AG08396 (cell line): ENCODE data around the gene SF3B2.
A peak's percentile ranks its signal among the peaks of the same experiment; 100 is the strongest.
"Not testable (repeated sequence)": the region's sequence is repeated elsewhere in the genome, so short reads cannot be mapped to it uniquely, and the experiment has no call there.

Experiments used
- DNase-seq: peaks from one replicate; pipeline ENCODE4 v3.0.0; 2012; ENCODE audit warnings: low spot score, mixed read lengths

SF3B2 gene

GRCh38 chr11:66051766-66052663, at the start of gene SF3B2:
Gene SF3B2 (plus strand): TSS chr11:66052364. CDS start chr11:66052385, 21 bp downstream.
- peak; percentile 98 for DNase-seq

GRCh38 chr11:66002648-66003225, 49.4 kb upstream of the SF3B2 start:
- peak; percentile 80 for DNase-seq

GRCh38 chr11:66003291-66003690, 48.9 kb upstream of the SF3B2 start:
- no peak for DNase-seq

GRCh38 chr11:66004186-66004585, 48.0 kb upstream of the SF3B2 start:
- DNase-seq, result no peak

- no peak for DNase-seq
Observed at GRCh38 chr11:66006134-66006890, 45.9 kb upstream of the SF3B2 start.

- no peak for DNase-seq
Observed at GRCh38 chr11:66006891-66007176, 45.3 kb upstream of the SF3B2 start.

- DNase-seq, result no peak
Observed at GRCh38 chr11:66007201-66007634, 44.9 kb upstream of the SF3B2 start.

GRCh38 chr11:66008095-66008467, 44.1 kb upstream of the SF3B2 start:
- DNase-seq, result no peak

GRCh38 chr11:66008468-66009101, 43.6 kb upstream of the SF3B2 start:
- no peak for DNase-seq

- not testable (repeated sequence) for DNase-seq
Observed at GRCh38 chr11:66010036-66010435, 42.1 kb upstream of the SF3B2 start.

GRCh38 chr11:66011239-66011784, 40.9 kb upstream of the SF3B2 start:
- DNase-seq, result peak; percentile 69

GRCh38 chr11:66011785-66012303, 40.3 kb upstream of the SF3B2 start, which contains the start of gene CST6:
Gene CST6 (plus strand): TSS chr11:66012008. CDS start chr11:66012045, 37 bp downstream.
- DNase-seq, result no peak

- DNase-seq, result no peak
Observed at GRCh38 chr11:66012371-66012945, 39.7 kb upstream of the SF3B2 start.

- DNase-seq, result no peak
Observed at GRCh38 chr11:66012946-66013761, 39.0 kb upstream of the SF3B2 start.

GRCh38 chr11:66013762-66014100, 38.4 kb upstream of the SF3B2 start:
- no peak for DNase-seq

GRCh38 chr11:66014804-66015453, 37.2 kb upstream of the SF3B2 start:
- no peak for DNase-seq

- no peak for DNase-seq
Observed at GRCh38 chr11:66015454-66015881, 36.7 kb upstream of the SF3B2 start.

GRCh38 chr11:66015936-66016792, 36.0 kb upstream of the SF3B2 start:
- DNase-seq, result no peak

GRCh38 chr11:66016793-66017177, 35.4 kb upstream of the SF3B2 start:
- DNase-seq, result no peak
